AG10803 (cell line): ENCODE measurements around the gene SLC25A6.
"Not testable (repeated sequence)": the region's sequence is repeated elsewhere in the genome, so short reads cannot be mapped to it uniquely, and the experiment has no call there.

Source experiments
- DNase-seq: peaks from one replicate; pipeline ENCODE4 v3.0.0; 2010; ENCODE audit warnings: low read depth
- H3K4me3 ChIP-seq: 2 replicates; pipeline ENCODE4 v1.5.1; 2011; ENCODE audit warnings: mild to moderate bottlenecking, low read length, control low read depth
- TF ChIP-seq, protein P1 (sequence below): conservative IDR thresholded peaks from 2 replicates; pipeline ENCODE4 v1.5.1; 2011; ENCODE audit warnings: mild to moderate bottlenecking, low read length, control low read depth, inconsistent platforms

SLC25A6 gene

GRCh38 chrX:1368385-1368698, 23.6 kb downstream of the SLC25A6 start:
- TF ChIP-seq, protein P1, sequence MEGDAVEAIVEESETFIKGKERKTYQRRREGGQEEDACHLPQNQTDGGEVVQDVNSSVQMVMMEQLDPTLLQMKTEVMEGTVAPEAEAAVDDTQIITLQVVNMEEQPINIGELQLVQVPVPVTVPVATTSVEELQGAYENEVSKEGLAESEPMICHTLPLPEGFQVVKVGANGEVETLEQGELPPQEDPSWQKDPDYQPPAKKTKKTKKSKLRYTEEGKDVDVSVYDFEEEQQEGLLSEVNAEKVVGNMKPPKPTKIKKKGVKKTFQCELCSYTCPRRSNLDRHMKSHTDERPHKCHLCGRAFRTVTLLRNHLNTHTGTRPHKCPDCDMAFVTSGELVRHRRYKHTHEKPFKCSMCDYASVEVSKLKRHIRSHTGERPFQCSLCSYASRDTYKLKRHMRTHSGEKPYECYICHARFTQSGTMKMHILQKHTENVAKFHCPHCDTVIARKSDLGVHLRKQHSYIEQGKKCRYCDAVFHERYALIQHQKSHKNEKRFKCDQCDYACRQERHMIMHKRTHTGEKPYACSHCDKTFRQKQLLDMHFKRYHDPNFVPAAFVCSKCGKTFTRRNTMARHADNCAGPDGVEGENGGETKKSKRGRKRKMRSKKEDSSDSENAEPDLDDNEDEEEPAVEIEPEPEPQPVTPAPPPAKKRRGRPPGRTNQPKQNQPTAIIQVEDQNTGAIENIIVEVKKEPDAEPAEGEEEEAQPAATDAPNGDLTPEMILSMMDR: no peak
- no peak for DNase-seq
- H3K4me3 ChIP-seq: no peak overlapping the region

DNA sequence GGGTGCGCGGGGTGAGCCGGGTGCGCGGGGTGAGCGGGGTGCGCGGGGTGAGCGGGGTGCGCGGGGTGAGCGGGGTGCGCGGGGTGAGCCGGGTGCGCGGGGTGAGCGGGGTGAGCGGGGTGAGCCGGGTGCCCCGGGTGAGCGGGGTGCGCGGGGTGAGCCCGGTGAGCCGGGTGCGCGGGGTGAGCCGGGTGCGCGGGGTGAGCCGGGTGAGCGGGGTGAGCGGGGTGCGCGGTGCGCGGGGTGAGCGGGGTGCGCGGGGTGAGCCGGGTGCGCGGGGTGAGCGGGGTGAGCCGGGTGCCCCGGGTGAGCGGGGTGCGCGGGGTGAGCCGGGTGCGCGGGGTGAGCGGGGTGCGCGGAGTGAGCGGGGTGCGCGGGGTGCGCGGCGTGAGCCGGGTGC, 25.6 kb downstream of the SLC25A6 start:
- DNase-seq, H3K4me3 ChIP-seq: not testable (repeated sequence)

- TF ChIP-seq, protein P1: no peak
- no peak overlapping the region for H3K4me3 ChIP-seq
Measured at GRCh38 chrX:1361910-1362309, 30.0 kb downstream of the SLC25A6 start.

DNA sequence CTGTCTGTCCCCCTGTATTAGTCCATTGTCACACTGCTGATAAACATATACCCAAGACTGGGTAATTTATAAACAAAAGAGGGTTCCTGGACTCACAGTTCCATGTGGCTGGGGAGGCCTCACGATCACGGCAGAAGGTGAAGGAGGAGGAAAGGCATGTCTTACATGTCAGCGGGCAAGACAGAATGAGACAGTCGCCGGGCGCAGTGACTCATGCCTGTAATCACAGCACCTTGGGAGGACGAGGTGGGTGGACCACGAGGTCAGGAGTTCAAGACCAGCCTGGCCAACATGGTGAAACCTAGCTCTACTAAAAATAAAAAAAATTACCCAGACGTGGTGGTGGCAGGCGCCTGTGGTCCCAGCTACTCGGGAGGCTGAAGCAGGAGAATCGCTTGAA, 30.6 kb downstream of the SLC25A6 start:
- TF ChIP-seq, protein P1: no peak
- DNase-seq: no peak
- no peak overlapping the region for H3K4me3 ChIP-seq

More at GRCh38 chrX:1361910-1362309, 30.0 kb downstream of the SLC25A6 start:
- DNase-seq: no peak

DNA sequence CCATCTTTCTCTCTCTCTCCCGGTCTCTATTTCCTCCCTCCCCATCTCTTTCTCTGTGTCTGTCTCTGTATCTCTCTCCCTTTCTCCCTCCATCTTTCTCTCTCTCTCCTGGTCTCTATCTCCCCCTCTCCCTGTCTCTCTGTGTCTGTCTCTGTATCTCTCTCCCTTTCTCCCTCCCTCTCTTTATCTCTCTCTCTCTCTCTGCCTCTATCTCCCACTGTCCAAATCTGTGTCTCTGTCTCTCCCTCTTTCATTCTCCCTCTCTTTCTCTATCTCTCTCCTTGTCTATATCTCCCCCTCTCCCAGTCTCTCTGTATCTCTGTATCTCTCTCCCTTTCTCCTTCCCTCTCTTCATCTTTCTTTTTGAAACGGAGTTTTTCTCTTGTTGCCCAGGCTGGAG, 31.7 kb downstream of the SLC25A6 start:
- no peak for DNase-seq
- TF ChIP-seq, protein P1: no peak
- H3K4me3 ChIP-seq: no peak overlapping the region

GRCh38 chrX:1359477-1359873, 32.4 kb downstream of the SLC25A6 start:
- TF ChIP-seq, protein P1: no peak
- H3K4me3 ChIP-seq: no peak overlapping the region
- DNase-seq: no peak

DNA sequence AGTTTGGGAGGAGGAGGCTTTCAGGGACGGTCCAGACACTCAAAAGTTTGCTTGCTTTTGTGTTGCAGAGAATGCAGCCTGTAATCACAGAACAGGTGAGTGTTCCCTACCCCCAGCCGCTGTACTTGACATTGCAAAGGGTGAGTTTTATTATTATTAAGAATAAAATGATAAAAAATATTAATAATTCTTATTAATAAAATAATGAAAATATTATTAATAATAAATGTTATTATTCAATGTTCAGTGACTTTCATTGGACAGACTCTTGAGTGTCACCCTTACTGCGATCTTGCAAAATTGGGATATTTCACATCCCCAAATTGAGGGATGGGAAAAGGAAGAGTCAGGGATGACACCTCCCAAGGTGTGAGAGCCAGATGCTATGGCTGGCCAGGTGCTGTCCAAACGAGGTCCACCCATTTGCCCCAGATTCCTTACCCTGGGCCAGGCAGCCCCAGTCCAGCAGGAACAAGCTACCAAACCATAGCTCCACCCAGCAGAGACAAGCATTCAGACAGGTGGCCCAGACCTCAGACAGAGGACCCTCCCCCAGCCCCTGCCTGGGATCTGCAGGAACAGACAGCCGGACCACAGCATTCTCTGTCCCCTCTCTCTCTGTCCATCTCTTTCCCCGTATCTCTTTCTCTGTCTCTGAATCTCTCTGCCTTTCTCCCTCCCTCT, 33.0 kb downstream of the SLC25A6 start:
- no peak overlapping the region for H3K4me3 ChIP-seq
- no peak for DNase-seq
- TF ChIP-seq, protein P1: no peak

DNA sequence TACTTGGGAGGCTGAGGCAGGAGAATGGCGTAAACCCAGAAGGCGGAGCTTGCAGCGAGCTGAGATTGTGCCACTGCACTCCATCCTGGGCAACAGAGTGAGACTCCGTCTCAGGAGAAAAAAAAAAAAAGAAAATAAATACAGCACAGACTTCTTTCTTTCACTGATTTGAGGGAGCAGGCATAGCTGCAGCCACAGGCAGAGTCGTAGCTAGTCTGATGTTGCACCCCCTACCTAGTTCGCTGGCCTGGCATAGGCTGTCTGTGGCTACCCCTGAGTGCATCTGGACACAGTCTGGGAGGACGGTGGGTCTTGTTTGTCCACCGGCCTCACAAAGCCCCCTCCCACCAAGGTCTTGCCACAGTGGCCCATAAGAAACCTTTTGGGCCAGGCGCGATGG, 33.9 kb downstream of the SLC25A6 start:
- TF ChIP-seq, protein P1: no peak
- H3K4me3 ChIP-seq: no peak overlapping the region
- DNase-seq: no peak
